GM23338 (cell line): ENCODE measurements around the gene SCART1. TPM values are rescaled to one million over a fixed set of nuclear protein-coding genes. Genes with fewer than 3 reads are reported as not detected.

Source experiments
- ATAC-seq: fragments of 200-7000 bp; cut with Tn5 transposase; 3 replicates; pipeline ENCODE4 v1.9.1; 2020
- DNase-seq: peaks from one replicate; pipeline ENCODE4 v3.0.0-alpha.2; 2015; ENCODE audit warnings: low spot score
- H2AFZ ChIP-seq: fragments of 200-600 bp; sonication (generic); 2 replicates; pipeline ENCODE4 v1.8.0; 2016; ENCODE audit warnings: antibody characterized with exemption, mild to moderate bottlenecking, moderate library complexity
- H3F3A ChIP-seq: fragments of 200-600 bp; sonication (generic); replicated peaks from 2 replicates; pipeline ENCODE4 v1.8.0; 2017; ENCODE audit warnings: antibody characterized with exemption, mixed run types, low read depth
- H3K27ac ChIP-seq: fragments of 200-600 bp; sonication (generic); 2 replicates; pipeline ENCODE4 v1.6.1; 2016; ENCODE audit warnings: low read depth
- H3K27me3 ChIP-seq: fragments of 200-600 bp; sonication (generic); 2 replicates; pipeline ENCODE4 v1.8.0; 2016; ENCODE audit warnings: mild to moderate bottlenecking, mixed run types, moderate library complexity; ENCODE audit not compliant: insufficient read depth
- H3K36me3 ChIP-seq: fragments of 200-600 bp; sonication (generic); 2 replicates; pipeline ENCODE4 v1.8.0; 2016; ENCODE audit warnings: mild to moderate bottlenecking; ENCODE audit not compliant: insufficient read depth
- H3K4me1 ChIP-seq: fragments of 200-600 bp; sonication (generic); 2 replicates; pipeline ENCODE4 v1.8.0; 2016; ENCODE audit warnings: mild to moderate bottlenecking, moderate library complexity; ENCODE audit not compliant: insufficient read depth
- H3K4me2 ChIP-seq: fragments of 200-600 bp; sonication (generic); 2 replicates; pipeline ENCODE4 v1.7.1; 2017; ENCODE audit warnings: mixed run types
- H3K4me3 ChIP-seq: fragments of 200-600 bp; sonication (generic); 2 replicates; pipeline ENCODE4 v1.6.1; 2016; ENCODE audit warnings: mixed run types
- H3K79me2 ChIP-seq: fragments of 200-600 bp; sonication (generic); replicated peaks from 2 replicates; pipeline ENCODE4 v1.8.0; 2017; ENCODE audit warnings: mild to moderate bottlenecking; ENCODE audit not compliant: insufficient read depth
- H3K9me2 ChIP-seq: fragments of 200-600 bp; sonication (generic); 2 replicates; pipeline ENCODE4 v1.8.0; 2017; ENCODE audit not compliant: insufficient read depth
- H4K20me1 ChIP-seq: fragments of 200-600 bp; sonication (generic); replicated peaks from 2 replicates; pipeline ENCODE4 v1.8.0; 2017; ENCODE audit warnings: mild to moderate bottlenecking; ENCODE audit not compliant: insufficient read depth
- H3K27ac Mint-ChIP-seq: 2 replicates; pipeline ENCODE4 v1.8.0; 2020; ENCODE audit warnings: inconsistent platforms, mild to moderate bottlenecking, moderate library complexity, mixed read lengths
- H3K27me3 Mint-ChIP-seq: 3 replicates; pipeline ENCODE4 v1.8.0; 2022; ENCODE audit warnings: low read depth, mild to moderate bottlenecking, moderate library complexity, mixed read lengths, inconsistent platforms; ENCODE audit not compliant: insufficient read depth, poor library complexity
- H3K36me3 Mint-ChIP-seq: 3 replicates; pipeline ENCODE4 v1.8.0; 2021; ENCODE audit warnings: low read depth, mild to moderate bottlenecking, inconsistent platforms, moderate library complexity, mixed read lengths
- H3K4me1 Mint-ChIP-seq: 3 replicates; pipeline ENCODE4 v1.8.0; 2020; ENCODE audit warnings: mild to moderate bottlenecking, inconsistent platforms, mixed read lengths
- H3K4me3 Mint-ChIP-seq: 3 replicates; pipeline ENCODE4 v1.8.0; 2021; ENCODE audit warnings: moderate library complexity, mild to moderate bottlenecking, inconsistent platforms, mixed read lengths
- H3K9me3 Mint-ChIP-seq: 3 replicates; pipeline ENCODE4 v1.8.0; 2020; ENCODE audit warnings: moderate library complexity, mild to moderate bottlenecking, inconsistent platforms, mixed read lengths
- CREB1 ChIP-seq: fragments of 250-450 bp; sonication (Bioruptor Pico); IDR thresholded peaks from 2 replicates; pipeline ENCODE4 v1.5.0; 2020; ENCODE audit warnings: low read depth, mild to moderate bottlenecking, moderate library complexity
- CTCF ChIP-seq, 2 experiments: fragments of 200-600 bp in 1 of 2; sonication (generic) in 1 of 2; conservative IDR thresholded peaks; 2 replicates each; pipeline versions ENCODE4 v1.5.1 to v1.6.1; 2016 to 2017; ENCODE audit warnings: antibody characterized with exemption in 2 of 2, low read depth in 2 of 2, mild to moderate bottlenecking in 2 of 2, moderate library complexity in 1 of 2
- ETS1 ChIP-seq: IDR thresholded peaks from 2 replicates; pipeline ENCODE4 v1.6.1; 2016; ENCODE audit warnings: antibody characterized with exemption
- EZH2 ChIP-seq: fragments of 200-600 bp; sonication (generic); IDR thresholded peaks from one replicate; pipeline ENCODE4 v1.8.0; 2017; ENCODE audit warnings: antibody characterized with exemption, mild to moderate bottlenecking, low read depth; ENCODE audit not compliant: unreplicated experiment
- EZH2phosphoT487 ChIP-seq: fragments of 200-600 bp; sonication (generic); IDR thresholded peaks from one replicate; pipeline ENCODE4 v1.8.1; 2018; ENCODE audit warnings: antibody characterized with exemption; ENCODE audit not compliant: unreplicated experiment
- JUNB ChIP-seq: IDR thresholded peaks from one replicate; pipeline ENCODE4 v1.6.1; 2016; ENCODE audit warnings: antibody characterized with exemption; ENCODE audit not compliant: unreplicated experiment
- NANOG ChIP-seq: IDR thresholded peaks from 2 replicates; pipeline ENCODE4 v1.6.1; 2016; ENCODE audit warnings: antibody characterized with exemption, borderline replicate concordance
- POLR2AphosphoS5 ChIP-seq: IDR thresholded peaks from 2 replicates; pipeline ENCODE4 v1.6.1; 2016; ENCODE audit warnings: antibody characterized with exemption, low read depth
- REST ChIP-seq: IDR thresholded peaks from one replicate; pipeline ENCODE4 v1.6.1; 2018; ENCODE audit warnings: antibody characterized with exemption; ENCODE audit not compliant: unreplicated experiment
- STAT1 ChIP-seq: IDR thresholded peaks from one replicate; pipeline ENCODE4 v1.6.1; 2016; ENCODE audit warnings: antibody characterized with exemption; ENCODE audit not compliant: unreplicated experiment
- ZNF114 ChIP-seq: fragments of 250-450 bp; sonication (Bioruptor Pico); IDR thresholded peaks from 2 replicates; pipeline ENCODE4 v1.5.0; 2020; ENCODE audit warnings: mild to moderate bottlenecking, moderate library complexity
- ZNF331 ChIP-seq: fragments of 250-450 bp; sonication (Bioruptor Pico); IDR thresholded peaks from 2 replicates; pipeline ENCODE4 v1.5.0; 2020; ENCODE audit warnings: low read depth, mild to moderate bottlenecking, moderate library complexity
- ZNF462 ChIP-seq: fragments of 250-450 bp; sonication (Bioruptor Pico); IDR thresholded peaks from 2 replicates; pipeline ENCODE4 v1.5.0; 2020; ENCODE audit warnings: mild to moderate bottlenecking, moderate library complexity
- polyA plus RNA-seq: library from polyadenylated mRNA; unstranded; fragments of >200 nt; fragmentation: Nextera tagmentation; extraction: Ambion mirVana; gene quantifications from 2 replicates; pipeline ENCODE4 v1.2.1, GENCODE V29; 2016
- total RNA-seq: library from RNA; depleted of rRNA; stranded (reverse); fragments of >200 nt; shearing (Covaris generic); gene quantifications from 2 replicates; pipeline ENCODE4 v1.2.3, GENCODE V29; 2014

Gene SCART1
- total and polyA plus RNA-seq, 2 experiments from 2014 or later = 0.59 TPM; not detected in 1

GRCh38 chr10:133489816-133490588, 36.3 kb downstream of the SCART1 start:
- H3K9me3 Mint-ChIP-seq = peaks cover 85% of the 10 kb centered on the region
- no peaks in the 10 kb centered on the region for H3K27me3 ChIP-seq

More at GRCh38 chr10:133489816-133490588, 36.3 kb downstream of the SCART1 start:
- no peaks in the 10 kb centered on the region for H3F3A ChIP-seq
- H3K4me2 ChIP-seq = no peak overlapping the region
- H3K36me3 ChIP-seq = peaks cover 5% of the 10 kb centered on the region; the same call in 1 of the 2 replicates
- H3K4me1 ChIP-seq = no peaks in the 10 kb centered on the region
- H4K20me1 ChIP-seq = no peaks in the 10 kb centered on the region
- Mint-ChIP-seq H3K27ac (no peak overlapping the region), H3K4me1 (no peaks in the 10 kb centered on the region), H3K27me3 (peaks cover 4% of the 10 kb centered on the region), H3K36me3 (peaks cover 8% of the 10 kb centered on the region; the same call in 2 of the 3 replicates), H3K4me3 (no peak overlapping the region)
- TF ChIP-seq EZH2phosphoT487 (no peak), CTCF (conservative IDR thresholded peaks at IDR 0.05; ENCODE audit: low read depth in 2 of 2) (no peak), ZNF462 (CRISPR knock-in tag) (no peak), REST (no peak), JUNB (no peak), ETS1 (no peak), ZNF114 (CRISPR knock-in tag) (no peak), STAT1 (no peak), ZNF331 (CRISPR knock-in tag) (no peak), NANOG (no peak), POLR2AphosphoS5 (no peak), EZH2 (no peak), CREB1 (no peak)
- no peak overlapping the region for H3K4me3 ChIP-seq
- no peak for DNase-seq
- H2AFZ ChIP-seq = no peak overlapping the region
- no peaks in the 10 kb centered on the region for H3K79me2 ChIP-seq
- H3K27ac ChIP-seq = no peak overlapping the region
- H3K9me2 ChIP-seq = no peaks in the 10 kb centered on the region
- ATAC-seq = no peak
